Measurements from ENCODE around the gene SOWAHA.
"Not testable (repeated sequence)": the region's sequence is repeated elsewhere in the genome, so short reads cannot be mapped to it uniquely, and the experiment has no call there.

The SOWAHA gene

GRCh38 chr5:132778129-132778528 lies 35.0 kb upstream of the SOWAHA start:
- no peak for DNase-seq

- no peak for DNase-seq
Observed at GRCh38 chr5:132778856-132779255, 34.2 kb upstream of the SOWAHA start.

GRCh38 chr5:132779961-132780360 lies 33.1 kb upstream of the SOWAHA start:
- no peak for DNase-seq

- no peak for DNase-seq
Observed at GRCh38 chr5:132780577-132780976, 32.5 kb upstream of the SOWAHA start.

- no peak for DNase-seq
Observed at GRCh38 chr5:132781029-132781428, 32.1 kb upstream of the SOWAHA start.

GRCh38 chr5:132782101-132782500 lies 31.0 kb upstream of the SOWAHA start:
- DNase-seq: peak; percentile 78

- no peak for DNase-seq
Observed at GRCh38 chr5:132785365-132785764, 27.7 kb upstream of the SOWAHA start.

GRCh38 chr5:132785864-132786263 lies 27.2 kb upstream of the SOWAHA start:
- no peak for DNase-seq

- DNase-seq: no peak
Observed at GRCh38 chr5:132787076-132787475, 26.0 kb upstream of the SOWAHA start.

- no peak for DNase-seq
Observed at GRCh38 chr5:132788508-132788907, 24.6 kb upstream of the SOWAHA start.

GRCh38 chr5:132788990-132789886 lies 23.9 kb upstream of the SOWAHA start:
- DNase-seq: no peak

- DNase-seq: no peak
Observed at GRCh38 chr5:132790201-132790865, 22.8 kb upstream of the SOWAHA start.

- DNase-seq: no peak
Observed at GRCh38 chr5:132791026-132791425, 22.1 kb upstream of the SOWAHA start.

- no peak for DNase-seq
Observed at GRCh38 chr5:132797651-132798050, 15.5 kb upstream of the SOWAHA start.

GRCh38 chr5:132799392-132799791 lies 13.7 kb upstream of the SOWAHA start:
- DNase-seq: no peak

GRCh38 chr5:132800545-132800944 lies 12.6 kb upstream of the SOWAHA start:
- no peak for DNase-seq

GRCh38 chr5:132802044-132802684 lies 10.9 kb upstream of the SOWAHA start:
- DNase-seq: no peak

GRCh38 chr5:132802685-132803066 lies 10.4 kb upstream of the SOWAHA start:
- not testable (repeated sequence) for DNase-seq

- not testable (repeated sequence) for DNase-seq
Observed at GRCh38 chr5:132804219-132804618, 8.9 kb upstream of the SOWAHA start.

GRCh38 chr5:132805872-132806271 lies 7.2 kb upstream of the SOWAHA start:
- not testable (repeated sequence) for DNase-seq

GRCh38 chr5:132806804-132807162 lies 6.3 kb upstream of the SOWAHA start:
- not testable (repeated sequence) for DNase-seq

GRCh38 chr5:132807163-132807838 lies 5.8 kb upstream of the SOWAHA start:
- no peak for DNase-seq

GRCh38 chr5:132808448-132808847 lies 4.7 kb upstream of the SOWAHA start:
- DNase-seq: no peak
